NCI-H526 (cell line): Measurements from ENCODE around the gene ASTL.
A peak's percentile ranks its signal among the peaks of the same experiment; 100 is the strongest.
"Not testable (repeated sequence)": the region's sequence is repeated elsewhere in the genome, so short reads cannot be mapped to it uniquely, and the experiment has no call there.

Experiments used
- DNase-seq, 2 experiments: peaks; one replicate each; lab custom pipeline; 2025; lab: John Stamatoyannopoulos, UW

The ASTL gene

GRCh38 chr2:96138179-96139145 lies at the start of gene ASTL:
ASTL (minus strand) TSS chr2:96138502; CDS start chr2:96138436, 66 bp downstream.
- peak; percentile 78 to 92 for DNase-seq

GRCh38 chr2:96186562-96186961 lies 48.3 kb upstream of the ASTL start:
- no peak for DNase-seq

GRCh38 chr2:96185516-96185915 lies 47.2 kb upstream of the ASTL start:
- DNase-seq, result no peak

GRCh38 chr2:96184989-96185388 lies 46.7 kb upstream of the ASTL start:
- no peak for DNase-seq

- no peak for DNase-seq
Measured at GRCh38 chr2:96184188-96184587, 45.9 kb upstream of the ASTL start.

GRCh38 chr2:96181529-96181928 lies 43.2 kb upstream of the ASTL start:
- DNase-seq, result no peak

- no peak for DNase-seq
Measured at GRCh38 chr2:96180521-96180920, 42.2 kb upstream of the ASTL start.

GRCh38 chr2:96180002-96180401 lies 41.7 kb upstream of the ASTL start:
- DNase-seq, result no peak

GRCh38 chr2:96176661-96177060 lies 38.4 kb upstream of the ASTL start:
- DNase-seq, result no peak

- DNase-seq, result no peak
Measured at GRCh38 chr2:96175951-96176350, 37.6 kb upstream of the ASTL start.

GRCh38 chr2:96174251-96175144 lies 36.2 kb upstream of the ASTL start:
- DNase-seq, result peak; percentile 60 to 85

GRCh38 chr2:96171831-96172230 lies 33.5 kb upstream of the ASTL start:
- no peak for DNase-seq

- DNase-seq, result no peak
Measured at GRCh38 chr2:96170626-96171025, 32.3 kb upstream of the ASTL start.

- no peak for DNase-seq
Measured at GRCh38 chr2:96169868-96170507, 31.7 kb upstream of the ASTL start.

- peak; percentile 22 to 27 for DNase-seq
Measured at GRCh38 chr2:96167407-96168013, 29.2 kb upstream of the ASTL start.

- no peak for DNase-seq
Measured at GRCh38 chr2:96164459-96165184, 26.3 kb upstream of the ASTL start.

GRCh38 chr2:96163768-96164429 lies 25.6 kb upstream of the ASTL start:
- no peak for DNase-seq

- no peak for DNase-seq
Measured at GRCh38 chr2:96163415-96163767, 25.1 kb upstream of the ASTL start.

GRCh38 chr2:96161898-96162297 lies 23.6 kb upstream of the ASTL start:
- DNase-seq, result peak in 1 of 2 experiments; percentile 26

GRCh38 chr2:96160366-96160765 lies 22.1 kb upstream of the ASTL start:
- DNase-seq, result not testable (repeated sequence)
